AG10803 (cell line): ENCODE data around the gene ZNF524.

Experiments
- DNase-seq: peaks from one replicate; pipeline ENCODE4 v3.0.0; 2010; ENCODE audit warnings: low read depth
- H3K4me3 ChIP-seq: 2 replicates; pipeline ENCODE4 v1.5.1; 2011; ENCODE audit warnings: mild to moderate bottlenecking, low read length, control low read depth
- CTCF ChIP-seq: conservative IDR thresholded peaks from 2 replicates; pipeline ENCODE4 v1.5.1; 2011; ENCODE audit warnings: mild to moderate bottlenecking, low read length, control low read depth, inconsistent platforms

The ZNF524 gene

GRCh38 chr19:55633861-55634260 is 33.8 kb downstream of the ZNF524 start:
- DNase-seq = no peak
- no peak overlapping the region for H3K4me3 ChIP-seq
- no peak for TF ChIP-seq CTCF

GRCh38 chr19:55635334-55635717 is 35.2 kb downstream of the ZNF524 start:
- H3K4me3 ChIP-seq = peak overlapping the region; percentile 100
- no peak for TF ChIP-seq CTCF
- DNase-seq = no peak

GRCh38 chr19:55635856-55636440 is 35.9 kb downstream of the ZNF524 start:
- H3K4me3 ChIP-seq = peak overlapping the region; percentile 100
- no peak for TF ChIP-seq CTCF
- no peak for DNase-seq

- DNase-seq = no peak
- TF ChIP-seq CTCF = no peak
- peak overlapping the region; percentile 100 for H3K4me3 ChIP-seq
Observed at GRCh38 chr19:55636723-55637122, 36.6 kb downstream of the ZNF524 start.

GRCh38 chr19:55637534-55637933 is 37.4 kb downstream of the ZNF524 start:
- H3K4me3 ChIP-seq = no peak overlapping the region
- no peak for TF ChIP-seq CTCF
- DNase-seq = no peak

GRCh38 chr19:55638864-55639359 is 38.8 kb downstream of the ZNF524 start:
- no peak overlapping the region for H3K4me3 ChIP-seq
- peak; percentile 49 for TF ChIP-seq CTCF
- peak; percentile 37 for DNase-seq

GRCh38 chr19:55640043-55640576 is 40.0 kb downstream of the ZNF524 start:
- TF ChIP-seq CTCF = peak; percentile 46
- peak; percentile 68 for DNase-seq
- H3K4me3 ChIP-seq = peak overlapping the region; percentile 70
